ENCODE data around the gene YIPF3. TPM values are rescaled to one million over a fixed set of nuclear protein-coding genes. Genes with fewer than 3 reads are reported as not detected.

The YIPF3 gene
- total and polyA plus RNA-seq, 9 donors = 59.5 to 98.0 (median 89.5) TPM

DNA sequence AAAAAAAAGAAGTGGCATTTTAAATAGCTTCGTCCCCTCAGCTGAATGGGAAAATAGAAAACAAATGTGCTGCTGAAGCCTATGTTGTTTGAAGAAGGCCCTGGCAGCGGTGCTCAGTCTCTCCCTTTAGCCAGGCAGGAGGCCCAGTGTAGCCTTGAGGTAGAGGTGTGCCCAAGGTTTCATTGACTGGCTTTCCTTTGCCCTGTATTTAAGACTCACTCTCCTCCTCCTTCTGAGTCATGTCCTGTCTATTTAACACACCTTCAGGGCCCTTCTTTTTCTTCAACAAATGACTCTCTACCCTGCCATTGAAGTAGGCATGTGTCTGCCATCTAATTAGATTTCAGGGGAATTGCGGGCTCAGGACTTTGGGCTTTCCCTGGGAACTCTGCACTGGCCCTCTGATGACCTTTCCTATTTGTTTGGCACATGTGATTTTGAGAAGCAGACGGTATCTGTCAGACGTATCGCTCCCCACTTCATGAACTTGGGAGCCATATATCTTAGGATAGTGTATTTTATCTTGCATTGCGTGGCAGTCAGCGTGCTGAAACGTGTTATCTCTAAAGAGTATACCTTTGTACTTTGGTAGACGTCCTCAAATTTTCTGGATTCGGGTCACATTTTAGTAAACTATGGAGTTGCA lies 35.0 kb downstream of the YIPF3 start:
- Histone ChIP-seq H3K9me3 (replicated peaks; ENCODE audit: control insufficient read depth, low read depth, low read length) (no peaks in the 10 kb centered on the region), H3K4me3 (ENCODE audit: low read length) (no peak overlapping the region), H3K27me3 (ENCODE audit: control insufficient read depth, insufficient read depth, low read length) (no peaks in the 10 kb centered on the region), H3K36me3 (ENCODE audit: control insufficient read depth, insufficient read depth, low read length) (peaks cover 4% of the 10 kb centered on the region), H3K4me1 (ENCODE audit: control insufficient read depth, insufficient read depth, low read length) (peaks cover 9% of the 10 kb centered on the region), H3K27ac (ENCODE audit: low read length) (no peak overlapping the region)
- WGBS (ENCODE audit: insufficient coverage) = 88% methylated on average over 3 of the region's 11 CpGs
- no peak for DNase-seq

DNA sequence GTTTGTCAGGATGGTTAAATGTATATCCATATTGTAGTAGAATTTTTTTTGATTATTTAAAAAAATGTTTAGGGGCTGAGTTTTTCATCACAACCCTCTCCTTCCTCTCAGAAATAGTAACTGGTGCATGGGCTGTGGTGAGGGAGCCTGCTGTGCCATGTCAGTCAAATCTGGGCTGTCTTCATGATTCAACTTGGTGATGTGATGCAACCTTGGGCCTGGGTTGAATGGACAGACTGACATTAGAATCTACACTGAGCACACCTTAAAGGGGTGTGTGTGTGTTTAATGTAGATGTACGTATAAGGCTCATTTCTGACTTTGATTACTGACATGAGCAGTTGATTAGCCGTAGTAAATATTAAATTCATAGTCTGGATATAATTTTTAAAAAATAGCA lies 35.7 kb downstream of the YIPF3 start:
- peaks cover 9% of the 10 kb centered on the region for H3K4me1 ChIP-seq (ENCODE audit: control insufficient read depth, insufficient read depth, low read length)
- no peaks in the 10 kb centered on the region for H3K9me3 ChIP-seq (replicated peaks; ENCODE audit: control insufficient read depth, low read depth, low read length)
- no CpG with 5 or more reads among the region's 2 CpGs for WGBS (ENCODE audit: insufficient coverage)
- H3K4me3 ChIP-seq (ENCODE audit: low read length) = no peak overlapping the region
- DNase-seq = no peak
- H3K36me3 ChIP-seq (ENCODE audit: control insufficient read depth, insufficient read depth, low read length) = peaks cover 2% of the 10 kb centered on the region
- no peaks in the 10 kb centered on the region for H3K27me3 ChIP-seq (ENCODE audit: control insufficient read depth, insufficient read depth, low read length)
- H3K27ac ChIP-seq (ENCODE audit: low read length) = no peak overlapping the region

DNA sequence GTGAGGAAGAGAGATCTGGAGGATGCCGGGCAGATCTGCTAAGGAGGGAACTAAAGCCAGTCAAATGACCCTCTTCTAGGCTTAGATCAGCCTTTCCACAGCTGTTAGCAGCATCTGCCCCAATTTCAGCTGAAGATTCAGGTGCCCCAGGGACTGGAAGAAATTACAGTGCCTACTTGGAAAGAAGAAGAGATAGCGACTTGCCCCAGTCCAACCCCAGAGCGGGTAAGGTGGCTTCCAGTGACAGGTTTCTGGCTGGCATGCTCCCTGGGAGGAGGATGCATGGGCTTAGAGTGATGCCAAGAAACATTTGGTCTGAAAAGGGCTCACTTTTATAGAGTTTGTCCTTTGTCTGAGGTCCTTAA lies 38.7 kb downstream of the YIPF3 start:
- DNase-seq = no peak
- whole genome bisulfite sequencing (ENCODE audit: insufficient coverage) = 29% methylated on average over 3 of the region's 3 CpGs
- peaks cover 15% of the 10 kb centered on the region for H3K4me1 ChIP-seq (ENCODE audit: control insufficient read depth, insufficient read depth, low read length)
- no peaks in the 10 kb centered on the region for H3K27me3 ChIP-seq (ENCODE audit: control insufficient read depth, insufficient read depth, low read length)
- H3K36me3 ChIP-seq (ENCODE audit: control insufficient read depth, insufficient read depth, low read length) = peaks cover 2% of the 10 kb centered on the region
- peak overlapping the region; percentile 86 for H3K27ac ChIP-seq (ENCODE audit: low read length)
- H3K9me3 ChIP-seq (replicated peaks; ENCODE audit: control insufficient read depth, low read depth, low read length) = no peaks in the 10 kb centered on the region
- H3K4me3 ChIP-seq (ENCODE audit: low read length) = peak overlapping the region; percentile 65

DNA sequence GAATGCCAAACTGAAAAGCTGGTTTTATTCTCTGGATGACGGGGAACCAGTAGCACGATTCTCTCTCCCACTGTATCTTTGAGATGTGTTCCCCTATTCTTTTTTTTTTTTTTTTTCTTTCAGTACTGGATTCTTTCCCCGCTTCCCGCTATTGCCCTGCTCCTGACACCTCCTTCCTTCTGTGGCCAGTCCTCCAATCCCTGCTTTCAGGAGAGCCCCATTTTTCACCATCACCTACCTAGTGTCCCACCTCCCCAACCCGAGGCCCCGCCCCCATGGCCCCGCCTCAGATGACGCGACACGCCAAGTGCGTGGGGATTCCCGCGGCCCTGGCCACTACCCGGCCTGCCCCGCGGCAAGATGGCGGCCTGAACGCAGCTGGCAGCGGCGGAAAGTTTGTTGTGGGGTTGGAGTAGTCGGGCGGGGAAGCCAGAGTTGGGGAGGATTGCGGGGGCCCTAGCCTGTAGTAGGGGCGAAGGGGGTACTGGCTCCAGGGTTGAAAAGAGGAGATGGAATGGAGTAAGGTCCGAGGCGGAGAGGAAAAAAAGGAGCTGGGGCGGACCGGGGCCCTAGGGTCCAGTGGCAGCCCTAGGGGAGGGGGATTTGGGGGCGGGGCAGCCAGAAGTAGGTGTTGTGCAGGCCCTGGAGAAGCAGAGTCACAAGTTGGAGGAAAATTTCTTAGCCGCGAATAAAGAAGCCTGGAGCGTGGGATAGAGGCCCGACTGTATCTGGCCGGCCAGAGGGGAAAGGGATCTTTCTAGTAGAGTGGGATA lies 39.3 kb downstream of the YIPF3 start, which contains the start of gene TJAP1:
TJAP1 (plus strand) TSS at position 336 of the 773 bp plus-strand sequence. CDS start 21,432 bp downstream, outside the sequence.
- Histone ChIP-seq H3K4me3 (ENCODE audit: low read length) (peak within 1 kb of the TSS; percentile 65), H3K27me3 (ENCODE audit: control insufficient read depth, insufficient read depth, low read length) (no peaks in the 10 kb centered on the region), H3K36me3 (ENCODE audit: control insufficient read depth, insufficient read depth, low read length) (peaks cover 2% of the 10 kb centered on the region), H3K9me3 (replicated peaks; ENCODE audit: control insufficient read depth, low read depth, low read length) (no peaks in the 10 kb centered on the region), H3K4me1 (ENCODE audit: control insufficient read depth, insufficient read depth, low read length) (peaks cover 15% of the 10 kb centered on the region), H3K27ac (ENCODE audit: low read length) (peak within 1 kb of the TSS; percentile 86)
- WGBS (ENCODE audit: insufficient coverage) = under 1% methylated on average over 32 of the region's 34 CpGs
- DNase-seq = peak; percentile 94

DNA sequence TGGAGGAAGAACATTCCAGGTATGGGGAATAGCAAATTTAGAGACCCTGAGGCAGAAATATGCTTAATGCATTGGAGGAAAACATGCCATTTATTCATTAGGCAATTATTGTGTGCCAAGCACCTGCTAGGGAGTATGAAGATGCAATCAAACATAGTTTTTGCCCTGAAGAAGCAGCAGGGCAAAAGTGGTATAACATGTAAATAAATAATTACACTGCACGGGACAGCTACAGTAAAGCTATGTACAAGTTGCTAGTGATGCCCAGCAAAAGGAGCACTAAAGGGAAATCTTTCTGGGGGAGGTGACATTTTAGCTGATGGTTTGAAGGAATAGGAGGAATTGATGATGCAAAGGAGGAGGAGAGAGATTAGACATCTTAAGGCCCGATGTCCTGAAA lies 40.0 kb downstream of the YIPF3 start:
- Histone ChIP-seq H3K4me3 (ENCODE audit: low read length) (no peak overlapping the region), H3K27ac (ENCODE audit: low read length) (peak overlapping the region; percentile 57), H3K9me3 (replicated peaks; ENCODE audit: control insufficient read depth, low read depth, low read length) (no peaks in the 10 kb centered on the region), H3K27me3 (ENCODE audit: control insufficient read depth, insufficient read depth, low read length) (peaks cover under 1% of the 10 kb centered on the region), H3K36me3 (ENCODE audit: control insufficient read depth, insufficient read depth, low read length) (peaks cover 2% of the 10 kb centered on the region), H3K4me1 (ENCODE audit: control insufficient read depth, insufficient read depth, low read length) (peaks cover 15% of the 10 kb centered on the region)
- no peak for DNase-seq
- WGBS (ENCODE audit: insufficient coverage) = 61% methylated on average over 2 of the region's 2 CpGs

DNA sequence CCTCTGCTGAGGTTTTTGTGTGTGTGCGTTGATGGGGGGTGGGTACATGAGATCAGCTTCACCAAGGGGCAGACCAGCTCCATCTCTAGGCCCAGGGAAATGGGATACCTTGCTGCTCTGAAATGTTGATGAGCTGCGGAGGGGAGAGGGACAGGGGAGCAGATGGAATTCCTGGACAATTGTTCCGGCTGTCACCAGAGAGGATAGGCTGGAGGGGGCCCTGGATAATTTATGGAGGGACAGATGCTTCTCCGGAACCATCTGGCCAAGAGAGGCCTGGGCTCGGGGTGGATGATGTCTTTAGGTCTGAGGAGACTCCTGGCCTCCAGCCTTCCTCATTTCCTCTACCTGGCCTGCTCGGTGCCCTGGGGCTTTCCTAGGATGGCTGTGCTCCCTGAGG lies 41.2 kb downstream of the YIPF3 start:
- 62% methylated on average over 3 of the region's 6 CpGs for WGBS (ENCODE audit: insufficient coverage)
- Histone ChIP-seq H3K4me1 (ENCODE audit: control insufficient read depth, insufficient read depth, low read length) (peaks cover 15% of the 10 kb centered on the region), H3K27me3 (ENCODE audit: control insufficient read depth, insufficient read depth, low read length) (peaks cover 2% of the 10 kb centered on the region), H3K4me3 (ENCODE audit: low read length) (no peak overlapping the region), H3K27ac (ENCODE audit: low read length) (no peak overlapping the region), H3K9me3 (replicated peaks; ENCODE audit: control insufficient read depth, low read depth, low read length) (no peaks in the 10 kb centered on the region), H3K36me3 (ENCODE audit: control insufficient read depth, insufficient read depth, low read length) (peaks cover 2% of the 10 kb centered on the region)
- DNase-seq = peak; percentile 60

DNA sequence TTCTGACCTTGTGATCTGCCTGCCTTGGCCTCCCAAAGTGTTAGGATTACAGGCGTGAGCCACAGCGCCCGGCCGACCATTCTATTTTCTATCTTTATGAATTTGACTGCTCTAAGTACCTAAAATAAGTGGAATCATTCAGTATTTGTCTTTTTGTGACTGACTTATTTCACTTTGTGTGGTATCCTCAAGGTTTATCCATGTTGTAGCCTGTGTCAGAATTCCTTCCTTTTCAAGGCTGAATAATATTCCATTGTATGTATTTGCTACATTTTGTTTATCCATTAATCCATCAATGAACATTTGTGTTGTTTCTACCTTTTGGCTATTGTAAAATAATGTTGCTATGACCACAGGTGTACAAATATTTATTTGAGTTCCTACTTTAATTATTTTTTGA lies 44.2 kb downstream of the YIPF3 start:
- no peaks in the 10 kb centered on the region for H3K9me3 ChIP-seq (replicated peaks; ENCODE audit: control insufficient read depth, low read depth, low read length)
- no peak overlapping the region for H3K4me3 ChIP-seq (ENCODE audit: low read length)
- H3K4me1 ChIP-seq (ENCODE audit: control insufficient read depth, insufficient read depth, low read length) = peaks cover 6% of the 10 kb centered on the region
- DNase-seq = no peak
- H3K27ac ChIP-seq (ENCODE audit: low read length) = no peak overlapping the region
- peaks cover 4% of the 10 kb centered on the region for H3K27me3 ChIP-seq (ENCODE audit: control insufficient read depth, insufficient read depth, low read length)
- no peaks in the 10 kb centered on the region for H3K36me3 ChIP-seq (ENCODE audit: control insufficient read depth, insufficient read depth, low read length)
- no CpG with 5 or more reads among the region's 4 CpGs for WGBS (ENCODE audit: insufficient coverage)

DNA sequence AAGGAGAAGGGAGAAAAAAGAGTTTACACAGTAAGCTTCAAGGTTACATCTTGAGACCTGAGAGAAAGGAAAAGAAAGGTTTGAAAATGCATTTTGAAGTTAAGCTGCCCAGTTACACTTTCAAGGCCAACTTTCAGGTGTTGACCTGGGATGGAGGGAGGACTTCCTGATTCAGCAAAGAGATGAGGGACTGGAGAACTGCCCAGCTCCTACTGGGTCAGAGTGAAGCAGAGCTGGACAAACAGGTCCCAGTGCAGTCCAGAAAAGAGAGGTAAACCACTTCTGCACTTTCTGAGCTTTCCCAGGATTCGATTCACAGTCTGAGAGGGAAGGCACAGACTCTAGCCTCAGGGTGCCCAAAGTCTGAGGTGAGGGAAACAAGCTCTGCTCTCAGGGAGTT lies 45.3 kb downstream of the YIPF3 start:
- no peak for DNase-seq
- 43% methylated on average over 1 of the region's 1 CpG for WGBS (ENCODE audit: insufficient coverage)
- H3K27ac ChIP-seq (ENCODE audit: low read length) = no peak overlapping the region
- H3K4me3 ChIP-seq (ENCODE audit: low read length) = no peak overlapping the region
- H3K36me3 ChIP-seq (ENCODE audit: control insufficient read depth, insufficient read depth, low read length) = no peaks in the 10 kb centered on the region
- peaks cover 6% of the 10 kb centered on the region for H3K27me3 ChIP-seq (ENCODE audit: control insufficient read depth, insufficient read depth, low read length)
- H3K9me3 ChIP-seq (replicated peaks; ENCODE audit: control insufficient read depth, low read depth, low read length) = no peaks in the 10 kb centered on the region
- peaks cover 6% of the 10 kb centered on the region for H3K4me1 ChIP-seq (ENCODE audit: control insufficient read depth, insufficient read depth, low read length)

DNA sequence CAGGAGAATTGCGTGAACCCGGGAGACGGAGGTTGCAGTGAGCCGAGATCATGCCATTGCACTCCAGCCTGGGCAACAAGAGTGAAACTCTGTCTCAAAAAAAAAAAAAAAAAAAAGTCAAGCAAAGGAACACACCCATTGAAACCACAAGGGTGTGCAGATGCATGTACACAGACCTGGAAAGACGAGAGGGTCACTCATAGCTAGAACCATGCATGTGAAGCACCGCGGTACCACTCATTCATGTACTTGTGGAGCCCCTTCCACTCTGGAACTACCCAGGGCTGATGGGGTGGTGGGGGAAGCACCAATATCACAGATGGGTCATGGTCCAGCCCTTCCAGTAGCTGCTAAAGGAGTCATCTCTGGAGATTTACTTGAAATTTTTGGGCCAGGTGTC lies 46.8 kb downstream of the YIPF3 start:
- no CpG with 5 or more reads among the region's 7 CpGs for WGBS (ENCODE audit: insufficient coverage)
- H3K4me3 ChIP-seq (ENCODE audit: low read length) = no peak overlapping the region
- peaks cover 6% of the 10 kb centered on the region for H3K27me3 ChIP-seq (ENCODE audit: control insufficient read depth, insufficient read depth, low read length)
- no peak overlapping the region for H3K27ac ChIP-seq (ENCODE audit: low read length)
- H3K9me3 ChIP-seq (replicated peaks; ENCODE audit: control insufficient read depth, low read depth, low read length) = no peaks in the 10 kb centered on the region
- no peaks in the 10 kb centered on the region for H3K4me1 ChIP-seq (ENCODE audit: control insufficient read depth, insufficient read depth, low read length)
- H3K36me3 ChIP-seq (ENCODE audit: control insufficient read depth, insufficient read depth, low read length) = no peaks in the 10 kb centered on the region
- no peak for DNase-seq

DNA sequence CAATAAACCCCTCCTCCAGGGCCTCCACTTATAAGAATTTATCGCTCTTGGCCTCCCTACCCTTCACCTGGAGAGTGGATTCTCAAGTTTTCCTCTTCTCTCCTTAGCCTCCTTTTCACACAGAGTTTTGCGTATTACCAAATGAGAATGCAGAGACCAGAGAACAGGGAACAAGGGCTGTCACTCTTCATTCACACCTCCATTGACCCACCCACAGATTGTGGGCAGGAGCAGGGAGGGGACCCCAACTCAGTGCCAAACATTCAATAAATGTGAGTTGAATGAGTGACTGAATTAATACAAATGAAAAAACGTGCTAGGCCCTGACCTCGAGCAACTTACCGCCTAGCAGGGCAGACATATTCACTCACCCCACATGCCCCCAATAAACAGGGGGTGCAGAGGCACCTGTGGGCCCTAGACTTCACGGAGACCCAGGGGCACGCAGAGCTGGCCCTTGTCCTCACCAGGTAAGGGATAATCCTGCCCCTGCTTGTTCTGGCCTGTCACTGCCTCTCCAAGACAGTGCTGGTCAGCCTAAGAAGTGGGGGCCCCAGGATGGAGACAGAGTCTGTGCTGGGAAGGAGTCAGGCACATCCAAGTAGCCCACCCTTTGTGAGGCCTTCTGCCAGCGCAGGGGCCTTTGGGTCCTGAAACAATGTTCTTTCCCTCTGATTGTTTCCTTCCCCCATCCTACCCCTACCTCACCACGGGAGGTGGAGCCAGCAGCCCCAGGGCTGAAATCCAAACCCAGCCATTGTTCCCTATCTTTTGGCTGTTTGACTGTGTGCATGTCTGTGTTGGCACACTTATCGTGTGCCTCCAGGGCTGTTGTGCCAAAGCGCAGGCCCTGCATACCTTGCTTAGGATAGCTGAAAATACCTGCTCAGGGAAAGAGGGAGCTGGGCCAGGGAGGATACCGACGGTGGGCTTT lies 47.7 kb downstream of the YIPF3 start:
- Histone ChIP-seq H3K27me3 (ENCODE audit: control insufficient read depth, insufficient read depth, low read length) (peaks cover 6% of the 10 kb centered on the region), H3K36me3 (ENCODE audit: control insufficient read depth, insufficient read depth, low read length) (no peaks in the 10 kb centered on the region), H3K27ac (ENCODE audit: low read length) (no peak overlapping the region), H3K9me3 (replicated peaks; ENCODE audit: control insufficient read depth, low read depth, low read length) (no peaks in the 10 kb centered on the region), H3K4me3 (ENCODE audit: low read length) (no peak overlapping the region), H3K4me1 (ENCODE audit: control insufficient read depth, insufficient read depth, low read length) (no peaks in the 10 kb centered on the region)
- 69% methylated on average over 4 of the region's 13 CpGs for WGBS (ENCODE audit: insufficient coverage)
- DNase-seq = no peak

Data from muscle of leg (tissue), 11 donors.